PC-3 (cell line): ENCODE data around the gene CFL1.

Source experiments
- CTCF ChIP-seq: fragments of 300-600 bp; sonication (generic); conservative IDR thresholded peaks from 2 replicates; pipeline ENCODE4 v1.5.1; 2017; ENCODE audit warnings: antibody characterized with exemption, low read depth, mild to moderate bottlenecking, low read length
- EZH2 ChIP-seq: fragments of 300-600 bp; sonication (generic); IDR thresholded peaks from one replicate; pipeline ENCODE4 v1.6.1; 2017; ENCODE audit warnings: antibody characterized with exemption, mild to moderate bottlenecking, low read length; ENCODE audit not compliant: unreplicated experiment
- EZH2phosphoT487 ChIP-seq: fragments of 300-600 bp; sonication (generic); IDR thresholded peaks from 2 replicates; pipeline ENCODE4 v1.6.1; 2018; ENCODE audit warnings: mild to moderate bottlenecking, antibody characterized with exemption, low read length, borderline replicate concordance

DNA sequence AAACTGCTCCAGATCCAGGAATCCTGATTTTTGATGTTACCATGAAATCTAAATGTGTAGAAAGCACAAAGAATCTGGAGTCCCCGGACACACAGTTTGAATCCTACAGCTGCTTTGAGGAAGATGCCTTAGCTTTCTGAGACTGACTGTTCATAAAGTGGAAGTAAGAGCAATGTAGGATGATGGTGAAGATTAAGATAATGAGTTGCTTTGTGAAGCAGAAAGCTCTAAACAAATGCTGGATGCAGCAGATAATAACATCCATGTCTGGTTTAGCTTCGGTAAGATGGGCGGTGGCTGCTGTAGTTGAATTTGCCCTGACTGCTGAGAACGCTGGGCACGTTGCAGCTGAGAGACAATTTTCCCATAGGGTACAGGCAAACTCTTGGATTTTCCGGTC, 51.0 kb downstream of the CFL1 start:
- TF ChIP-seq CTCF = no peak
- TF ChIP-seq EZH2 = no peak
- TF ChIP-seq EZH2phosphoT487 = no peak
